Calu3 (cell line): ENCODE measurements around the gene CD164. TPM values are rescaled to one million over a fixed set of nuclear protein-coding genes. Genes with fewer than 3 reads are reported as not detected.
A peak's percentile ranks its signal among the peaks of the same experiment; 100 is the strongest.

ENCODE experiments used
- BruUV-seq: library from RNA; stranded (reverse); fragments of 400-500 nt; replicated peaks from 2 replicates; lab custom pipeline; 2021; lab: Mats Ljungman, UMichigan
- CTCF ChIA-PET: fragments of 300-600 bp; sonication (Branson Sonifier 250); formaldehyde crosslinking; loops from one replicate; lab custom pipeline; 2022; ENCODE audit warnings: antibody characterized with exemption; lab: Charles Lee
- DNase-seq: peaks from one replicate; pipeline ENCODE4 v3.0.0; 2022
- H3K27ac Mint-ChIP-seq: one replicate; pipeline ENCODE4 v1.8.0; 2022; ENCODE audit warnings: mixed read lengths; ENCODE audit not compliant: unreplicated experiment
- H3K27me3 Mint-ChIP-seq: one replicate; pipeline ENCODE4 v1.8.0; 2022; ENCODE audit warnings: mixed read lengths; ENCODE audit not compliant: unreplicated experiment
- H3K36me3 Mint-ChIP-seq: one replicate; pipeline ENCODE4 v1.8.0; 2022; ENCODE audit warnings: mild to moderate bottlenecking, moderate library complexity, mixed read lengths; ENCODE audit not compliant: insufficient read depth, unreplicated experiment
- H3K4me1 Mint-ChIP-seq: one replicate; pipeline ENCODE4 v1.8.0; 2022; ENCODE audit warnings: mild to moderate bottlenecking, low read depth, mixed read lengths; ENCODE audit not compliant: unreplicated experiment
- H3K4me3 Mint-ChIP-seq: one replicate; pipeline ENCODE4 v1.8.0; 2022; ENCODE audit warnings: mild to moderate bottlenecking, low read depth, moderate library complexity, mixed read lengths; ENCODE audit not compliant: unreplicated experiment
- H3K9me3 Mint-ChIP-seq: one replicate; pipeline ENCODE4 v1.8.0; 2022; ENCODE audit warnings: low read depth, mixed read lengths; ENCODE audit not compliant: unreplicated experiment
- intact Hi-C: fragments of 100-400 bp; cut with micrococcal nuclease; formaldehyde crosslinking; loops from one replicate; pipeline ENCODE4 v1.10.0; 2022; ENCODE audit not compliant: unreplicated experiment
- total RNA-seq: library from RNA; stranded (reverse); gene quantifications from 2 replicates; pipeline ENCODE4 v1.2.3, GENCODE V29; 2022
- TF ChIP-seq, protein P1 (sequence below): fragments of 200-600 bp; IDR thresholded peaks from one replicate; pipeline ENCODE4 v1.8.0; 2022; ENCODE audit warnings: antibody characterized with exemption; ENCODE audit not compliant: unreplicated experiment

The CD164 gene
- total RNA-seq, 1 experiment from 2014 or later = 343 TPM

GRCh38 chr6:109393157-109393885 is 11.1 kb upstream of the CD164 start:
- intact Hi-C loops = no loop called here
- no TSS peak for BruUV-seq

DNA sequence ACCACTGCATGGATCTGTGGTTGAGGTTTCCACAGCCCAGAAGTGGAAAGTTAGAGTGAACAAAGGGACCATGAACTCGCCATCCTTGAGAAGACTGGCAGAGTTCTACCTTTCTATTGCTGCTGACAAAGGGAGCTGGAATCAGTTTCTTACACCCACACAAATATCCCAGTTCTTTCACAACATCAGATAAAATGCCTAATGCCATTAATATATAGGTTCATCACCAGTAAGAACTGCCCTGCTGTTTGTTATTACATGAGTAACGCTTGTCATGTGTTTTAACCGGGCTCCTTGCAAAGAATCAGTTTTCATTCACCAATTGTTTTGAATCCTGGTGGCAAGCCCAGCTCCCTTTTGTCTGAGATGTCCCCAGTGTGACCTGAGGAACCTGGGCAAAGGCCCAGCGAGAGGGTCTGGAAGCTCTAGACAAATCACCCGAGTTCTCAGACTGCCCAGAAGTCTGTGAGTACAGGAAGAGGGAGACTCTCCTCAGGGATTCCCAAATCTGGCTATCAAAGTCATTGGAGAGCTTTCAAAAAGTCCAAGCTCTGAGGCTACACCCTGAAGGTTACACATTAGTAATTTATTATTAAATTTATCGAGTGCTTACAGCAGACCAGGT is 7.5 kb upstream of the CD164 start:
- no TSS peak for BruUV-seq
- H3K27ac Mint-ChIP-seq = no peak overlapping the region
- intact Hi-C loops = loop anchor here (10.0 kb wide), 1 partner anchor 295 kb away; the partner anchor contains the start of genes CEP57L1 and SESN1
- TF ChIP-seq, protein P1, sequence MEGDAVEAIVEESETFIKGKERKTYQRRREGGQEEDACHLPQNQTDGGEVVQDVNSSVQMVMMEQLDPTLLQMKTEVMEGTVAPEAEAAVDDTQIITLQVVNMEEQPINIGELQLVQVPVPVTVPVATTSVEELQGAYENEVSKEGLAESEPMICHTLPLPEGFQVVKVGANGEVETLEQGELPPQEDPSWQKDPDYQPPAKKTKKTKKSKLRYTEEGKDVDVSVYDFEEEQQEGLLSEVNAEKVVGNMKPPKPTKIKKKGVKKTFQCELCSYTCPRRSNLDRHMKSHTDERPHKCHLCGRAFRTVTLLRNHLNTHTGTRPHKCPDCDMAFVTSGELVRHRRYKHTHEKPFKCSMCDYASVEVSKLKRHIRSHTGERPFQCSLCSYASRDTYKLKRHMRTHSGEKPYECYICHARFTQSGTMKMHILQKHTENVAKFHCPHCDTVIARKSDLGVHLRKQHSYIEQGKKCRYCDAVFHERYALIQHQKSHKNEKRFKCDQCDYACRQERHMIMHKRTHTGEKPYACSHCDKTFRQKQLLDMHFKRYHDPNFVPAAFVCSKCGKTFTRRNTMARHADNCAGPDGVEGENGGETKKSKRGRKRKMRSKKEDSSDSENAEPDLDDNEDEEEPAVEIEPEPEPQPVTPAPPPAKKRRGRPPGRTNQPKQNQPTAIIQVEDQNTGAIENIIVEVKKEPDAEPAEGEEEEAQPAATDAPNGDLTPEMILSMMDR = no peak
- no peaks in the 10 kb centered on the region for H3K27me3 Mint-ChIP-seq
- peaks cover 3% of the 10 kb centered on the region for H3K36me3 Mint-ChIP-seq
- no peak overlapping the region for H3K4me3 Mint-ChIP-seq
- CTCF ChIA-PET = no interaction called here
- H3K9me3 Mint-ChIP-seq = no peaks in the 10 kb centered on the region
- H3K4me1 Mint-ChIP-seq = peaks cover 34% of the 10 kb centered on the region
- DNase-seq = no peak

More at GRCh38 chr6:109393157-109393885, 11.1 kb upstream of the CD164 start:
- no peaks in the 10 kb centered on the region for H3K36me3 Mint-ChIP-seq
- no peak overlapping the region for H3K4me3 Mint-ChIP-seq
- TF ChIP-seq, protein P1 = no peak
- DNase-seq = no peak
- peaks cover 17% of the 10 kb centered on the region for H3K4me1 Mint-ChIP-seq
- no peaks in the 10 kb centered on the region for H3K27me3 Mint-ChIP-seq
- peak overlapping the region; percentile 65 for H3K27ac Mint-ChIP-seq
- CTCF ChIA-PET = interaction anchor here (0.7 to 0.9 kb wide), 4 partner anchors 9 to 1288 kb away, joined by 3 to 4 read pairs (median 4); no protein-coding TSS in a partner anchor
- H3K9me3 Mint-ChIP-seq = no peaks in the 10 kb centered on the region

DNA sequence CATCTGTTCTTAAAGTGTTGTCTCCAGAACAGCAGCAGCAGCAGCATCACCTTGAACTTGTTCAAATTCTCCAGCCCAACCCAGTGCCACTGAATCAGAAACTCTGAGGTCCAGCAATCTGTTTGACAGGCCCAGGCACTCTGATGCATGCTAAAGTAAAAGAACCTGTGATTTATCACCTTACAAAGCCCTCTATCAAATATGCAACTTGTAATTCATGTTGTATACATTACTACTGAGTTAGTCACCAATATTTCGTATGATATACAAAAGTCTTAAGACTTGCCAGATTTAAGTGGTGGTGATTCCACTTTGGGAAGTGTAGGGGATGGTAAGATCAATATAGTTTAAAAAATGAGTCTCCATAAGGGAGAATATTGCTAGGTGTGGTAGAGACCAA is 6.0 kb upstream of the CD164 start:
- H3K9me3 Mint-ChIP-seq = no peaks in the 10 kb centered on the region
- CTCF ChIA-PET = no interaction called here
- no TSS peak for BruUV-seq
- H3K27me3 Mint-ChIP-seq = no peaks in the 10 kb centered on the region
- no peak overlapping the region for H3K27ac Mint-ChIP-seq
- TF ChIP-seq, protein P1 = no peak
- intact Hi-C loops = loop anchor here (10.0 kb wide), 1 partner anchor 293 kb away; the partner anchor contains the start of genes CEP57L1 and SESN1
- no peak overlapping the region for H3K4me3 Mint-ChIP-seq
- peaks cover 18% of the 10 kb centered on the region for H3K36me3 Mint-ChIP-seq
- DNase-seq = no peak
- peaks cover 28% of the 10 kb centered on the region for H3K4me1 Mint-ChIP-seq

GRCh38 chr6:109383438-109383940 is 1.2 kb upstream of the CD164 start:
- TF ChIP-seq, protein P1 = no peak
- H3K9me3 Mint-ChIP-seq = no peaks in the 10 kb centered on the region
- H3K4me3 Mint-ChIP-seq = peak overlapping the region; percentile 83
- H3K4me1 Mint-ChIP-seq = peaks cover 39% of the 10 kb centered on the region
- intact Hi-C loops = loop anchor here (1.0 to 10.0 kb wide), 4 partner anchors 59 to 289 kb away; partner anchors contain the start of genes CEP57L1, PPIL6, SESN1 and SMPD2
- no peak for DNase-seq
- H3K36me3 Mint-ChIP-seq = peaks cover 64% of the 10 kb centered on the region
- CTCF ChIA-PET = interaction anchor here (0.6 to 4.4 kb wide), 17 partner anchors 8 to 497 kb away, joined by 3 to 22 read pairs (median 4); partner anchors contain the start of genes PPIL6 and SMPD2
- H3K27ac Mint-ChIP-seq = peak overlapping the region; percentile 100
- H3K27me3 Mint-ChIP-seq = no peaks in the 10 kb centered on the region
- BruUV-seq = no TSS peak
